Skin epidermis (tissue), 12 donors: ENCODE measurements around the gene POLR3K.

ENCODE experiments used
- H3K27ac ChIP-seq, 21 experiments: fragments of 200-600 bp; sonication (generic) in 11 of 21; one replicate each; pipeline ENCODE4 v1.5.0; 2020; ENCODE audit warnings: mild to moderate bottlenecking in 3 of 21, inconsistent platforms in 2 of 21, moderate library complexity in 2 of 21
- H3K4me3 ChIP-seq, 7 experiments: fragments of 200-600 bp; sonication (generic) in 2 of 7; one replicate each; pipeline ENCODE4 v1.5.0; 2020; ENCODE audit warnings: inconsistent platforms in 2 of 7, mild to moderate bottlenecking in 2 of 7, moderate library complexity in 1 of 7

Gene POLR3K

DNA sequence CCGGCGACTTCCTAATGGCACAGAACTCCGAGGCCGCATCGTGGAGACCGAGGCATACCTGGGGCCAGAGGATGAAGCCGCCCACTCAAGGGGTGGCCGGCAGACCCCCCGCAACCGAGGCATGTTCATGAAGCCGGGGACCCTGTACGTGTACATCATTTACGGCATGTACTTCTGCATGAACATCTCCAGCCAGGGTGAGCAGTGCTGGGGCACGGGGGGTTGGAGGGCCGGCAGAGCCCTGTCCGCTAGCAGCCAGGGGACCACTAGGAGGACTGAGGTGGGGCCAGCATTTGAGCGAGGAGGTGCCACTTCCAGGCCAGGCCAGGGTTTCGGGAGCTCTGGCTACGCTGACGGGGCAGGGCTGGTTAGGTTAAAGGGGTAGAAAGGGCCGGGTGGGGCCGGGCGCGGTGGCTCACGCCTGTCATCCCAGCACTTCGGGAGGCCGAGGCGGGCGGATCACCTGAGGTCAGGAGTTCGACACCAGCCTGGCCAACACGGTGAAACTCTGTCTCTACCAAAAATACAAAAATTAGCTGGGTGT, 29.7 kb upstream of the POLR3K start:
- Histone ChIP-seq H3K27ac (peak overlapping the region in 2 of 21 experiments; percentile 20 to 50), H3K4me3 (no peak overlapping the region)

DNA sequence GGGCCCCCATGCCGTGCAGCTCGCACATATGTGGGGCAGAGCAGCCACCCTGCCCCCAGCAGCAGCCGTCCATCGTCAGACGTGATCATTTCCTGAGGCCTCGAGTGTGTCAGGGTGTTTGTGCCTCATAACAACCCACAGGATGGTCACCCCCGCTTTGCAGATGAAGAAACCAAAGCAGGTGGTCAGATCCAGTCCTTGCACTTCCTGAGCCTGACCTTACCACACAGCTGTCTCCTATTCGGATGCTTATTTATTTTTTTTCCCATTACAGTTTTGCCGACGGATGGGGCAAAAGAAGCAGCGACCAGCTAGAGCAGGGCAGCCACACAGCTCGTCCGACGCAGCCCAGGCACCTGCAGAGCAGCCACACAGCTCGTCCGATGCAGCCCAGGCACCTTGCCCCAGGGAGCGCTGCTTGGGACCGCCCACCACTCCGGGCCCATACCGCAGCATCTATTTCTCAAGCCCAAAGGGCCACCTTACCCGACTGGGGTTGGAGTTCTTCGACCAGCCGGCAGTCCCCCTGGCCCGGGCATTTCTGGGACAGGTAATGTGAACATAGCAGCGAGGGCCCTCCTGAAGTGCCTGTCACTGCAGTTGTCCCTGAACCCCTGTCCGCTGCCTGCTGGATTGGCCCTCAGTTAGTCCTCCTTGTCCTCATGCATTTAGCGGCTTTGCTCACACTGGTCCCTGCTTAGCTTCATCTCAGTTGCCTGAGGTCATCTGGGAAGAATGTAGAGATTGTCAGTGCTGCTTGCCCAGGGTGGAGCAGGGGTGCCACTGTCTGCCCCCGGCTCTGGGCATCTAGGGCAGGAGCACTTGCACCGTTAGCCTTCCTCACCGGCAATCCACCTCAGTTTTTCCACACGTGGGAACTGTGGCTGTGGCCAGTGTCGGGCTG, 26.0 kb upstream of the POLR3K start:
- H3K27ac ChIP-seq: peak overlapping the region in 15 of 21 experiments; percentile 86 to 97 (median 95)
- H3K4me3 ChIP-seq: peak overlapping the region in 3 of 7 experiments; percentile 61 to 88 (median 65)

DNA sequence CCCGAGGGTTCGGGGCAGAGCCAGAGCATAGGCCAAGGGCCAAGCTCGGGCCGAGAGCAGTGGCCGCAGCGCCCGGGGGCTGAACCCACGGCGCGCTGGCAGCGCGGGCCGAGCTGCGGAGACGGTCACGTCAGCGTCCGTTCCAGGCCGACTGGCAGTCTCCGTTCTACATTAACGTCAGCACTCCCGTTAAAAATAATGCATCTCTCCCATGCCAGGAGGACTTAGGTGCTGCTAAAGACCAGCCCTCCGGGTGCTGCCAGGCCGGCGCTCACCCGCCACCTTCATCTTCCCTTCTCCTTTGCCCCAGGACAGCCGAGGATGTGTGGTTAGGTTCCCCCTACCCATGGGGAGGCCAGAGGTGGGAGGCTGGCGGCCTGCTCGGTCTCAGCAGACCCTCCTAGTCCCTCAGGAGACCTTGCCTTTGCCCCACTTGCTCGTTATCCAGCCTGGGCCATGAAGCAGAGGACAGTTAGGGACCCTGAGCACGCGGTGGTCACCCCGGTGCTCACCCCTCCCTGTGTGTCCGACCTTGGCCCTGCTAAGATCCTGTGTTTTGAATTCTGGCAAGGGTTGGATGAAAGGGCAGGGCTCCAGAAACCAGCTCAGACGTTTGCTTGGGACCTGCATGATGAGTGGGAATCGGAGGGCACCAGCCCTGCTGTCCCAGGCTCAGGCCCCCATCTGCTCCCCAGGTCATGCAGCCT, 25.2 kb upstream of the POLR3K start:
- Histone ChIP-seq H3K4me3 (peak overlapping the region; percentile 47 to 88 (median 76)), H3K27ac (peak overlapping the region; percentile 55 to 97 (median 94))

DNA sequence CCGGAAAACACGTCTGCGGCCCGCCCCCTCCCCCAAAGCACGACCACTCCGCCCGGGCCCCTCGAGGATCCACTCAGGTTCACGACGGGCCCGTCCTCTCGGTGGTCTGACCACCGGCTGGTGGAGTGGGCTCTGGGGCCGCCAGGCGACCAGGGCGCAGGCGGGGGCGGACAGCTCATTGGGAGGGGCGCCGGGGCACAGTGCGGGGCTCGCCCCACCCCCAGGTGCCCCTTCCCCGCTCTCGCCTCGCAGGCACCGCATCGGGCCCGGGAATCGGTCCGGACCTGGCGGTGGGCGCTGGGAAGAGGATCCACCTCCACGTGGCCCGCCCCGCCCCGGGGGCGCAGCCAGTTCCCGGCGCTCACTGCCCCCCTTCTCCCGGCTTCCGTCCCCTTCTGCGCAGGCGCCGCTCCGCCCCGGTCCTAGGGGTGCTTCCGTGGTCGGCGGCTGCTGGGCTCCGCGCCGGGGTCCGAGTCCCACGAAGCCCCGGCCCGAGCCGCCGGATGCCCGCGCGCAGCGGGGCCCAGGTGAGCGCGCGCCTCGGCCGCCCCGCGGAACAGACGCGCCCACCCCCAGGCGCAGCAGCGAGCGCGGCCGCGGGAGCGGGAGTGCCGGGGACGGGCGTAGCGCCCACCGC, 24.5 kb upstream of the POLR3K start, which contains the start of gene MPG:
Gene MPG, plus strand, starts transcription at position 419 of the 637 bp plus-strand sequence. Its CDS starts 85 bp downstream, at position 504.
- Histone ChIP-seq H3K27ac (peak within 1 kb of the TSS; percentile 55 to 97 (median 94)), H3K4me3 (peak within 1 kb of the TSS; percentile 47 to 88 (median 76))

DNA sequence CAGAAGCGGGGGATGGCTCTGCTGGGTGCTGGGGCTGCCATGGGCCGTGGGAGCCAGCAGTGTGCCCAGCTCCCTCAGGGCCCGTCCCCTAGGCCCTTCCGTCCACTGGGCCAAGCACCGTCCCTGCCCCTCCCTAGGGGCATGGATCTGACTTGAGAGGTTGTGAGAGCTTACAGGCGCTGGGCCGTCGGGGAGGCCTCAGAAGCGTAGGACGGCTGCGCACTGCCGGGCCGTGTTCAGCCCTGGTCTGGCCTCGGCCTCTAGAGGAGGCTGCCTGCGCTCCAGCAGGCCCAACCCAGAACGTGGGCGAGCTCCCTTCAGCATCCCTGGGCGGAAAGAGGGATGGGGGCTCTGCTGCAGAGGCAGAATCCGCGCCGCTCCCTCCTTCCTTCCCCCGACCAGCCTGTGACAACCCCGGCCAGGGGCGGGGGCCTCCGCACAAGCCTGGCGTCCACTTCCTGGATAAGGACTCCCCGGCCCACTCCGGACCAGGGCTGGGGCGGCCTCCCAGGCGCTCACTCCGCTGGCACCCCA, 23.9 kb upstream of the POLR3K start:
- Histone ChIP-seq H3K4me3 (peak overlapping the region; percentile 47 to 88 (median 76)), H3K27ac (peak overlapping the region; percentile 55 to 97 (median 94))

DNA sequence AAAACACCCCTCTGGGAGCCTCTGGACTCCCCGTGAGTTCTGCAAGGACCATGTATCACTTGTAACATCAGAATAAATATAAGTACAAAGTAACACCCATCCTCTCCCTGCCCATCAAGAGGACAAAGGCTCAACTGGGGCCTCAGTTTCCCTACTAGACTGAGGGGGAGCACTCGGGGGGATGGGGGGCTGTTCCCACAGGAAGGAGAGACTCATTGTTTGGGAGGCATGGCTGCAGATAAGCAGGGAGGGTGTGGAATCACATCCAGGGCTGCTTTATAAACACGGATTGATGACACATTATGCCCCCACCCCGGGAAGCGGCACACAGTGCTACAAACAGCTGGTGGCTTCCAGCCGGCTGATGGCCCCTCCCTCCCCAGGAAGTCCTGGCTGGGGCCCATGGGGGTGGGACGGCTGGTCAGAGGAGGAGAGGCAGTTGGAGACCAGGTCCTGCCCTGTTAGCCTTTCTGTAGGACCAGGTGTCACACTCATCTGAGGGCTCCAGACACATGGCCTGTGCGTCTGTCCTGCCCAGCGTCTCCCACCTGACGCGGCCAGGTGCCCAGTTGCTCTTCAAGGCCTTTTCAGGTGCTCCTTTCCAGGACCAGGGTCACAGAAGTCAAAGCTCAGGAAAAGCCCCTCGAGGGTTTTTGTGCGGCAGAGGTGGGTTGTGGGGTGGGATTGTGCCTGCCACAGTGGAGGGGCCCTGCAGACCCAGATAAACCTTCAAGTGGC, 23.3 kb upstream of the POLR3K start:
- peak overlapping the region in 20 of 21 experiments; percentile 62 to 97 (median 94) for H3K27ac ChIP-seq
- H3K4me3 ChIP-seq: peak overlapping the region in 6 of 7 experiments; percentile 47 to 88 (median 78)

DNA sequence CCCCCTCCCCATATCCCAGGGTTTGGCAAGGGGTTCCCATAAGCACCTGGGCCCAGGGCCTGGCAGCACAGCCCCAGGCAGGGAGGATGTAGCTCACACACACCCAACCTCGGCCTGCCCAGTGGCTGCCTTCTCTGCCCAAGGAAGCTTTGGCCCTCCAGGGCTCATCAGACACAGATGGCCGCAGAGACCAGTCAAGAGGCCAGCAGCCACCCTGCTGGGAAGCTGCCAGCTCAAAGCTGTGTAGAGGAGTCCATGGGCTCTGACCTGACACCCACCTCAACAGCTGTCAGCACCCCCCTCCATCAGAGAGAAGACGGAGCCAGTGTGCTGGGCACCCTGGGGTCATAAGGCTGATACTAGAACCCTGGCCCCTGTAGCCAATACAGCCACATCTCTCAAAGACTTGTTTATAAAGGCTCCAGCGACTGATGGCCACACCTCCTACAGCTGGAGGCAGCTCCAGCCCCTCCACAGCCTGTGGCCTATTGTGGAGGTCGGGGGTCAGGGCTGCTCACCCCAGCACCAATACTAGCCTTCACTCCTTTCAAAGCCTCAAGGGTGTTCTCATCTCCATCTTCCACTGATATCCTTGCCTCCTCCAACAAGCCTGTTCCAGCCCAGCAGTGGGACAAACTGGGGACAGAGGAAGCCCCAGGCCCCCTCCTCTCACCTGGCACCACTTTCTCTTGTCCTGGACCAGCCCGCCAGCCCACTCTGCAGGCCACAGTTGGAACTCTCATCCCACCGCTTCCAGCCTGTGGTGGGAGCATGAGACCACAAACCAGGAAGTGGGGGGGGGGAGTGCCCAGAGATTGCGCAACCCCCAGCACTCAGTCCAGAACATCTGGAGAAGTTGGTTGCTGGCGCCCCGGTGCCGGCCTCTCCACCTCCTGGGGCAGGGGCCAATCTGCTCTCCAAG, 22.4 kb upstream of the POLR3K start:
- H3K27ac ChIP-seq: peak overlapping the region in 18 of 21 experiments; percentile 3 to 97 (median 92)
- H3K4me3 ChIP-seq: no peak overlapping the region

DNA sequence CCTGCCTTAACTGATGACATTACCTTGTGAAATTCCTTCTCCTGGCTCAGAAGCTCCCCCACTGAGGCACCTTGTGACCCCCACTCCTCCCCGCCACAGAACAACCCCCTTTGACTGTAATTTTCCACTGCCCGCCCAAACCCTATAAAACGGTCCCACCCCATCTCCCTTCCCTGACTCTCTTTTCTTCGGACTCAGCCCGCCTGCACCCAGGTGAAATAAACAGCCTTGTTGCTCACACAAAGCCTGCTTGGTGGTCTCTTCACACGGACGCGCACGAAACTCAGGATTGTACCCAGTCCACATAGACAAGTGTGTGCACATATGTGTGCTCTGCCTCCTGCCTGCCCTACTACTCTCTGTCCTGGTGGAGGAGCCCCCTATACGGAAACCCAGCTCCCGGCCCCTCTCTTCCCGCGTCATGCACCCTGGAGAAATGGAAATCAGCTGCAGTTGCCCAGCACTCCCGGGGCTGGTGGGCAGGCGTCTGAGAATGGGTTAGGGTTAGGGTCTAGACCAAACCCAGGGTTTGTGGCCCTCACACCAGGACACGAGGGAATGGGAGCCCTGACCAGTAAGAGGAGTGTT, 21.4 kb upstream of the POLR3K start:
- Histone ChIP-seq H3K4me3 (no peak overlapping the region), H3K27ac (peak overlapping the region in 15 of 21 experiments; percentile 3 to 97 (median 94))

DNA sequence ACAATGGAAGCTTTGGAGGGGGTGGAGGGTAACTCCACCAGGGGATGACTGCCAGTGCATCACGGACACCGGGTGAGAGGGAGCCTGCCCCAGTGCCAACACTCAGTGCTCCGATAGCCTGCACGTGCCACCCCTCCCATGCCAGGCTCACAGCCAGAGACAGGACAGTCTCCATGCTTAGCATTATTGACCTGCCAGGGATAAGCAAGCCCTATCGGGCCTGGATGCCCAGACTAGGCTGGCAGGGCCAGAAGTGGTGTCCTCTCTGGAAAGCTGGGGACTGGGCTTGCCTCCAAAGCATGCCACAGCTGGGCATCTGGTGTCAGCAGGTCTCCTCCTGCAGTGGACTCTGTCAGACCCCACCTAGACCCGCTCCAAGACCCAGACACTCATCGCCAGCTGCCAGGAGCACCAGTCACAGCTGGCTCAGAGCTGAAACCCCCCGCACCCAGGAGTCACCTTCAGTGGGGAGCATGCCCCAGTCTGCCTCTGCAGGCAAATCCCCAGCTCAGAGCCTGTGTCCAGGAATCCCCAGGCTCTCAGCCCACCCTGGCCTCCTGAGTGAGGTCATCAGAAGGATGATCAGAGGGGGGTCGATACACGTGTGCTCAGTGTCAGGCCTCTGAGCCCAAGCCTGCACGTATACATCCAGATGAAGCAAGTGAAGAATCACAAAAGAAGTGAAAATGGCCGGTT, 20.8 kb upstream of the POLR3K start:
- H3K27ac ChIP-seq: peak overlapping the region in 5 of 21 experiments; percentile 1 to 70 (median 23)
- H3K4me3 ChIP-seq: no peak overlapping the region

DNA sequence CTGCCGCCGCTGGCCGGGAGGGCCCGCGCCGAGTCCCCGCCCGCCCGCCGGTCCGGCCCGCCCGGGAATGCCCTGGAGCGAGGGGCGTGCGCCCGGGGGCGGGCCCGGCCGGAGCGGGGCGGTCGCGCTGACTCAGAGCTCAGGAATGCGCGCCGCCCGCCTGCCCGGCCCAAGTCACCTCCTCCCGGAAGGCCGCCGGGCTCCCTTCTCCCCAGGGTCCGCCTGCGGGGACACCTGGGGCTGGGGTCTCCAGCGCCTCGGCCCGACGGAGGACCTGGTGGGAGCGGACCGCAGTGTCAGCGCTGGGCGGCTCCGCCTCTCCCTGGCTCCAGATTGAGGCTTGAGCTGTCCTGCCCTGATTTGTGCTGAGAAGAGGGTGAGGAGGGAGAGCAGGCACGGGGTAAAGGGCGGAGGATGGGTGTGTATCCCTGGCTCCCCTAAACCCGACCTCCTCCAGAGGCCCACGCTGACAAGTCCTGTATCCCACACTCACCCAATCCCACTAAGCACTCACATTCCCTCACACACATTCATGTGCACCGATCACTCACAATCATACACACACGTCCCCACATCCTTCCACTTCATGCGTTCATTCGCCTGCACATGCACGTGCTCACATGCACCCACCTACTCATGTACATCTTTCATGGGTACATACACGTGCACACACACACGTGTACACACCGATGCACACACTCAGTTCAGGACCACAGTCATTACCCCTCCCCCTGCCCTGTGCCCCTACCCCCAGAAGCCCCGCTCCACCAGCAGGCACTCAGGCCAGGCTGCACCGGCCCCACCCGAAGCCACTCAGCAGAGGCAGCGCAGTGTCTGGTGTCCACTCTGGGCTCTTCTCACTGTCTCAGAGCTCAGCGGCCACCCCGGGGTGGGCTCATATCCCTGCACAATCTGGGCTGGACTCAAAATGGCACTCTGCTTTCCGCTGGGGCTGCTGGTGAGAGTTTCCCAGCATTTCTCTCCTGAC, 19.4 kb upstream of the POLR3K start, which contains the start of gene RHBDF1:
Gene RHBDF1, minus strand, starts transcription at position 71 of the 988 bp plus-strand sequence. CDS start 7,616 bp downstream, outside the sequence.
- Histone ChIP-seq H3K4me3 (peak within 1 kb of the TSS; percentile 51 to 78 (median 68)), H3K27ac (peak within 1 kb of the TSS; percentile 73 to 97 (median 92))

DNA sequence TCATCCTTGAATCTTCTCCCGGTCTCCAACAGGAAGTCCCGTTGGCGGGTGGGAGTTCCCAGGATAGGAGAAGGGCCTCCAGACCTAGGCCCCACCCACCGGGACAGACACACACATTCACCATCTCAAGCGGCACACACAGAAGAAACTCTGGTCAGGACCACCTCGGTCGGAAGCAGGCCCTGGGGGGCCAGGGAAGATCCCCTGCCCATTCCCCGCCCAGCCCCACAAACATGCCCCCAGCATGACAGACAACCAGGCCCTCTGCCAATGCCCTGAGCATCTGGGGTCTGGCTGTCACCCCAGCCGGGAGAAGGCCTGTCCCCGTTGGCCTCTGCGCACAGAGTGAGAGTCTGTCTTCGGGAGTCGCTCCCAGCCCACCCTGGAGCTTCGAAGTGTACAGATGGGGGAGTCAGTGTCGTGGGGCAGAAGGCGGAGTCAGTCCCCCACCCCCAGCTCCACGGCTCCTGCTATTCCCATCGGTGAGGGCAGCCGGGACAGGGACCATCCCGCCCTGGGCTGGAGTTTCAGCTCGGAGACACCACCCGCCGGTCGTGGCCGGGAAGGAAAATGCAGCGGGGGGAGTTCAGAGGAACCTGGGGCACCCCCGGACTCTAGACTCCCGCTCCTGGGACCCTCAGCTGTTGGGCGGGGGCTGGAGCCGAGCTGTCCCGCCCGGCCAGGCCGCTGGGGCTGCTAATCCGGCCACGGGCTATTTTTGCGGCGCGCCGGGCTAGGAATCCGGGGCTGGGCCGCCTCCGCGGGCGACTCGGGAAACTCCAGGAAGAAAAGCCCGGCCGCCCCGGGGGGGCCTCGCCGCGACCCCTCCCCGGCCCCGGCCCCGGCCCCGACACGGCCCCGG, 18.4 kb upstream of the POLR3K start:
- H3K27ac ChIP-seq: peak overlapping the region; percentile 73 to 97 (median 92)
- H3K4me3 ChIP-seq: peak overlapping the region; percentile 51 to 78 (median 68)

DNA sequence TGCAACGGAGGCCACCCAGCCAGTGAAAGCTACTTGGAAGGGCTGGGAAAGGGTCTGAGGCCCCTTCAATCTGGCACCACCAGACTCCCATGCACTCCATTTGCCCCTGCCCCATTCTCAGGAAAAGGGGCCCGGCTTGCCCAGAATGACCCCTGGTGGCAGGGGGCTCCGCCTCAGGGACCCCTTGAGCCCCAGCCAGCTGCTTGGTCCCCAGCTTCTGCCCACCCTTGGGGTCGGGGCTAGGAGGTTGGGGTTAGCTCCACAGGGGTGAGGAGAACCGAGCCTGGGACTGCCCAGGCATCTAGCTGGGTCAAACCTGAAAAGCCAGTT, 17.8 kb upstream of the POLR3K start:
- Histone ChIP-seq H3K27ac (peak overlapping the region in 20 of 21 experiments; percentile 20 to 97 (median 92)), H3K4me3 (peak overlapping the region; percentile 51 to 78 (median 68))

DNA sequence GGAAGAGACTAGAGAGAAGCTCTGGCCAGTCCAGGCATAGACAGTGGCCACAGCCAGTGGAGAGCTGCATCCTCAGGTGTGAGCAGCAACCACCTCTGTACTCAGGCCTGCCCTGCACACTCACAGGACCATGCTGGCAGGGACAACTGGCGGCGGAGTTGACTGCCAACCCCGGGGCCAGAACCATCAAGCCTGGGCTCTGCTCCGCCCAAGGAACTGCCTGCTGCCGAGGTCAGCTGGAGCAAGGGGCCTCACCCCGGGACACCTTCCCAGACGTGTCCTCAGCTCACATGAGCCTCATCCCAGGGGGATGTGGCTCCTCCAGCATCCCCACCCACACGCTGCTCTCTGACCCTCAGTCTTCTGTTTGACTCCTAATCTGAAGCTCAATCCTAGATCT, 15.8 kb upstream of the POLR3K start:
- peak overlapping the region in 5 of 21 experiments; percentile 32 to 95 (median 40) for H3K27ac ChIP-seq
- H3K4me3 ChIP-seq: no peak overlapping the region
